Osteocyte (in vitro differentiated cells): Measurements from ENCODE around the gene PLEKHO1. TPM values are rescaled to one million over a fixed set of nuclear protein-coding genes. Genes with fewer than 3 reads are reported as not detected.

Experiments
- DNase-seq: peaks from one replicate; pipeline ENCODE4 v3.0.0; 2021; ENCODE audit warnings: mixed read lengths; ENCODE audit not compliant: unreplicated experiment; ENCODE audit errors: extremely low spot score
- H3K27ac Mint-ChIP-seq: one replicate; pipeline ENCODE4 v1.8.0; 2021; ENCODE audit warnings: mild to moderate bottlenecking, mixed read lengths; ENCODE audit not compliant: unreplicated experiment
- H3K27me3 Mint-ChIP-seq: one replicate; pipeline ENCODE4 v1.8.0; 2021; ENCODE audit warnings: mixed read lengths; ENCODE audit not compliant: unreplicated experiment
- H3K36me3 Mint-ChIP-seq: one replicate; pipeline ENCODE4 v1.8.0; 2021; ENCODE audit warnings: mixed read lengths; ENCODE audit not compliant: unreplicated experiment
- H3K4me1 Mint-ChIP-seq: one replicate; pipeline ENCODE4 v1.8.0; 2021; ENCODE audit warnings: mixed read lengths; ENCODE audit not compliant: unreplicated experiment
- H3K4me3 Mint-ChIP-seq: one replicate; pipeline ENCODE4 v1.8.0; 2021; ENCODE audit warnings: mild to moderate bottlenecking, moderate library complexity, mixed read lengths; ENCODE audit not compliant: unreplicated experiment
- H3K9me3 Mint-ChIP-seq: one replicate; pipeline ENCODE4 v1.8.0; 2021; ENCODE audit warnings: mixed read lengths; ENCODE audit not compliant: unreplicated experiment
- long read RNA-seq: library from polyadenylated mRNA; unstranded; transcript quantifications from one replicate; pipeline ENCODE4 v2.0.0, GENCODE V29; 2021
- total RNA-seq: library from RNA; stranded (reverse); gene quantifications from 2 replicates; pipeline ENCODE4 v1.2.1, GENCODE V29; 2021
- TF ChIP-seq, protein P1 (sequence below): fragments of 200-600 bp; sonication (generic); IDR thresholded peaks from 2 replicates; pipeline ENCODE4 v1.5.0; 2021; ENCODE audit warnings: antibody characterized with exemption, mild to moderate bottlenecking, moderate library complexity

The PLEKHO1 gene, protein sequence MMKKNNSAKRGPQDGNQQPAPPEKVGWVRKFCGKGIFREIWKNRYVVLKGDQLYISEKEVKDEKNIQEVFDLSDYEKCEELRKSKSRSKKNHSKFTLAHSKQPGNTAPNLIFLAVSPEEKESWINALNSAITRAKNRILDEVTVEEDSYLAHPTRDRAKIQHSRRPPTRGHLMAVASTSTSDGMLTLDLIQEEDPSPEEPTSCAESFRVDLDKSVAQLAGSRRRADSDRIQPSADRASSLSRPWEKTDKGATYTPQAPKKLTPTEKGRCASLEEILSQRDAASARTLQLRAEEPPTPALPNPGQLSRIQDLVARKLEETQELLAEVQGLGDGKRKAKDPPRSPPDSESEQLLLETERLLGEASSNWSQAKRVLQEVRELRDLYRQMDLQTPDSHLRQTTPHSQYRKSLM
- total RNA-seq: 50.1 and 52.2 TPM in 2 replicates
- long read RNA-seq, transcript PLEKHO1-201 (6 exons, 2,050 nt): major isoform, 18 of 23 reads
- long read RNA-seq, partial matches to known transcripts: 0 of 23 reads
- long read RNA-seq, other reads (novel, unspliced or antisense): 2 of 23 reads

DNA sequence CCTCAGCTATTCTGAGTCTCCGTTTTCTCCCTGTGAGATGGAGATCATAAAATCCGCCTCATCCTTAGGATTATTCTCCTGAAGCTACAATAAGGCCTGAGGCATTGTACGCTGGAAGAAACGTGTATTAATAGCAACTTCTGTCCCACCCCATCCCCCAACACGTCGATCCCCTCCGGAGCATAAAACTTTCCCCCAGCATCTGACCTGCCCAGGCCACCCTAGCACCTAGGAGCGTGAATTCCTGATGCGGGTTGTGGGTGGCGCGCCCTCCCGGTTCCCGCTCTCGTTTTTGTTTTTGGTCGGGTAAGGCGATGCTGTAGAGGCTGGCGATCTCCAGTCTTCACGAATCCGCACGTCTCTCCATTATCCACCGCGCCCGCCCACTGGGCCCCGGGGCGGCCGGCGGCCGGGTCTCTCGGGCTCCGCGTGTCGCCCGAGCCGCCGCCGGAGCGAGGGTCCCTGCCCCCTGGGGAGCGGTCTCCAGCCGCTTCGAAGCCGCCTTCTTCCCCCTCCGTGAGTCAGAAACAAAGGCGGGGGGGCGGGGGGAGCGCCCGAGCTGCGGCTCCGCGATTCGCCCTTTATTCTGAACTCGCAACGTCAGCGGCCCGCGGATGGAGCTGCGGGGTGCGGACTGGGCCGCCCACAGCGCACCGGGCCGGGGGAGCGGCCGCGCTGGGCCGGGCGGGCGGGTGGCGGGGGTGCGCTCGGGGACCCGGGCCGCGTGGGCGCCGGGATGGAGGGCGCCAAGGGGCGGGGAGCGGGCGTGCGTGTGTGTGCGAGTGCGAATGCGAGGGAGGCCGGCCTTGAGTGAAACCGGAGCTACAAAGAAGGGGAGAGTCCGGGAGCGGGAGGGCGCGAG is at the start of gene PLEKHO1:
Gene PLEKHO1, plus strand, starts transcription at position 646 of the 862 bp plus-strand sequence. CDS start 342 bp downstream, outside the sequence.
- peak within 1 kb of the TSS; percentile 91 for H3K27ac Mint-ChIP-seq
- H3K4me1 Mint-ChIP-seq: peaks cover 40% of the 10 kb centered on the region
- H3K36me3 Mint-ChIP-seq: peaks cover 11% of the 10 kb centered on the region
- peak; percentile 88 for DNase-seq
- H3K9me3 Mint-ChIP-seq: no peaks in the 10 kb centered on the region
- TF ChIP-seq, protein P1, sequence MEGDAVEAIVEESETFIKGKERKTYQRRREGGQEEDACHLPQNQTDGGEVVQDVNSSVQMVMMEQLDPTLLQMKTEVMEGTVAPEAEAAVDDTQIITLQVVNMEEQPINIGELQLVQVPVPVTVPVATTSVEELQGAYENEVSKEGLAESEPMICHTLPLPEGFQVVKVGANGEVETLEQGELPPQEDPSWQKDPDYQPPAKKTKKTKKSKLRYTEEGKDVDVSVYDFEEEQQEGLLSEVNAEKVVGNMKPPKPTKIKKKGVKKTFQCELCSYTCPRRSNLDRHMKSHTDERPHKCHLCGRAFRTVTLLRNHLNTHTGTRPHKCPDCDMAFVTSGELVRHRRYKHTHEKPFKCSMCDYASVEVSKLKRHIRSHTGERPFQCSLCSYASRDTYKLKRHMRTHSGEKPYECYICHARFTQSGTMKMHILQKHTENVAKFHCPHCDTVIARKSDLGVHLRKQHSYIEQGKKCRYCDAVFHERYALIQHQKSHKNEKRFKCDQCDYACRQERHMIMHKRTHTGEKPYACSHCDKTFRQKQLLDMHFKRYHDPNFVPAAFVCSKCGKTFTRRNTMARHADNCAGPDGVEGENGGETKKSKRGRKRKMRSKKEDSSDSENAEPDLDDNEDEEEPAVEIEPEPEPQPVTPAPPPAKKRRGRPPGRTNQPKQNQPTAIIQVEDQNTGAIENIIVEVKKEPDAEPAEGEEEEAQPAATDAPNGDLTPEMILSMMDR: no peak
- H3K4me3 Mint-ChIP-seq: peak within 1 kb of the TSS; percentile 92
- H3K27me3 Mint-ChIP-seq: no peaks in the 10 kb centered on the region

DNA sequence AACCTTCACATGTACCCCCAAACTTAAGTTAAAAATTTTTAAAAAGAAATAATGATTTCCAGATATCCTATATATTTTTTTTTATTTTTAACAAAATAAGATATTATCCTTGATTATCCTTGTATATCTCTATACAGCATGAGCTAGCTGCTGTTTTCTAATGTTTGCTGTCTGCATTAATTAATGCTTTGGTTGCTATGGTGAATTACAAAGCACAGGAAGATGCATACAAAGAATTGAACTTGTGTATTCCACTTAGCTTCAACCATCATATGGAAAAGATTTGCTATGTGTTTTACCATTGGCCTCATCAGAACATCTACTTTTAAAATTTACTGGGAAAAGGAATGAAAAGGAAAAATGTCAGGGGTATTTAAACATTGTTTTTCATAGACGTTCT is 46.7 kb upstream of the PLEKHO1 start:
- Mint-ChIP-seq H3K27me3 (no peaks in the 10 kb centered on the region), H3K36me3 (peaks cover 36% of the 10 kb centered on the region), H3K9me3 (peaks cover 18% of the 10 kb centered on the region), H3K4me1 (no peaks in the 10 kb centered on the region), H3K27ac (no peak overlapping the region), H3K4me3 (no peak overlapping the region)
- TF ChIP-seq, protein P1: no peak
- DNase-seq: no peak

DNA sequence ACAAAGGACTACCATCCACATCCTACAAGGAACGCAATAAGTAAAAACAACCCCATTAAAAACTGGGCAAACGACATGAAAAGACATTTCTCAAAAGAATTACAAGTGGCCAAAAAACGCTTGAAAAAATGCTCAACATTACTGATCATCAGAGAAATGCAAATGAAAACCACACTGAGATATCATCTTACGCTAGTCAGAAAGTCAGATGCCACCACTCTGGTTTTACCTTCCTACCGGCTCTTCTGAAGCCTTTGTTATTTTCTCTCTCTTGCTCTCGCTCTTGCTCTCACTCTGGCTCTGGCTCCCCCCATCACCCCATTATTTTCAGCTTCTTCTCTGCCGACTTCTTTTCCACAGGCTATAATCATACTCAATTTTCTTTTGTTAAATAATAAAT is 43.4 kb upstream of the PLEKHO1 start:
- Mint-ChIP-seq H3K9me3 (peaks cover 12% of the 10 kb centered on the region), H3K27ac (no peak overlapping the region), H3K4me3 (no peak overlapping the region), H3K36me3 (peaks cover 32% of the 10 kb centered on the region), H3K4me1 (no peaks in the 10 kb centered on the region), H3K27me3 (no peaks in the 10 kb centered on the region)
- DNase-seq: no peak
- TF ChIP-seq, protein P1: no peak

DNA sequence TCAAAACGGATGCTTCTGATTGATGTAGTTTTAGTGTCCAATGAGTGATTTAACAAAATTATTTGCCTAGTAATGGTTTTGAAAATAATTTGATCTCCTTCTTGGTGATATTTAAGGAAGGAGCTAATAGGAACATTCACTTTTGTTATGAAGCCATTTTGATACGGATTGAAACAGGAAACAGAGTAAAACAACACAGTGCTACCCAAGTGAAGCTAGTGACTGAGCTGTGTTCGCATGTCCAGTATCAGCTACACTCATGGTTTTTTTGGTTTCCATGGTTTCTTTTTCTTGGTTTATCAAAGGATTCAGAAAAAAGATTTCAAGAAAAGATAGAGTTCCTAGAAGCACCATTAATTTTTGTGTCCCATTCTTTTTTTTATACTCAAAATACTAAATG is 40.1 kb upstream of the PLEKHO1 start:
- Mint-ChIP-seq H3K9me3 (peaks cover 12% of the 10 kb centered on the region), H3K4me1 (no peaks in the 10 kb centered on the region), H3K4me3 (no peak overlapping the region), H3K27ac (no peak overlapping the region), H3K36me3 (peaks cover 46% of the 10 kb centered on the region), H3K27me3 (no peaks in the 10 kb centered on the region)
- TF ChIP-seq, protein P1: no peak
- no peak for DNase-seq
